Tibial nerve (tissue), 4 donors: ENCODE data around the gene TBC1D5.

Experiments
- CTCF ChIP-seq, 5 experiments: fragments of 200-600 bp in 3 of 5; fragments of 450-650 bp in 2 of 5; sonication (generic) in 3 of 5; IDR thresholded peaks; one replicate each; pipeline ENCODE4 v1.5.1; 2016 to 2019; ENCODE audit warnings: antibody characterized with exemption in 5 of 5, mild to moderate bottlenecking in 3 of 5, moderate library complexity in 2 of 5
- EP300 ChIP-seq, 2 donors: sonication (generic); formaldehyde crosslinking; IDR thresholded peaks; one replicate each; pipeline ENCODE4 v1.6.1; 2017; ENCODE audit warnings: antibody characterized with exemption in 2 of 2, mild to moderate bottlenecking in 1 of 2
- POLR2A ChIP-seq, 2 donors: fragments of 450-650 bp; IDR thresholded peaks; one replicate each; pipeline ENCODE4 v1.6.1; 2017; ENCODE audit warnings: antibody characterized with exemption in 2 of 2, mild to moderate bottlenecking in 2 of 2, moderate library complexity in 2 of 2

- TF ChIP-seq CTCF (IDR thresholded peaks at IDR 0.05), result no peak
- no peak for TF ChIP-seq POLR2A (IDR thresholded peaks at IDR 0.05)
- no peak for TF ChIP-seq EP300 (IDR thresholded peaks at IDR 0.05)
Observed at GRCh38 chr3:17741621-17742101, 770 bp downstream of the TBC1D5 start.
